H1 (cell line): ENCODE measurements around the gene GCK. TPM values are rescaled to one million over a fixed set of nuclear protein-coding genes. Genes with fewer than 3 reads are reported as not detected.

Experiments used
- GTF2F1 ChIP-seq: IDR thresholded peaks from 2 replicates; pipeline ENCODE4 v1.6.1; 2012; ENCODE audit warnings: low read depth, low read length, improper control_type of control experiment, borderline replicate concordance
- HDAC6 ChIP-seq: IDR thresholded peaks from one replicate; pipeline ENCODE4 v1.7.1; 2012; ENCODE audit warnings: low read depth, mild to moderate bottlenecking, inconsistent platforms, low read length, moderate library complexity
- JUN ChIP-seq: IDR thresholded peaks from 2 replicates; pipeline ENCODE4 v1.6.1; 2011; ENCODE audit warnings: low read depth, mild to moderate bottlenecking, improper control_type of control experiment, low read length
- KDM1A ChIP-seq: fragments of 200-600, 300-600 bp; sonication (generic); IDR thresholded peaks from 2 replicates; pipeline ENCODE4 v1.7.1; 2016; ENCODE audit warnings: mild to moderate bottlenecking, low read length, borderline replicate concordance
- POU5F1 ChIP-seq: IDR thresholded peaks from 2 replicates; pipeline ENCODE4 v1.6.1; 2011; ENCODE audit warnings: low read depth, mild to moderate bottlenecking, low read length, moderate library complexity
- SP2 ChIP-seq: IDR thresholded peaks from 2 replicates; pipeline ENCODE4 v1.6.1; 2012; ENCODE audit warnings: mild to moderate bottlenecking, low read length, inconsistent platforms
- polyA plus RNA-seq, 7 experiments: library from polyadenylated mRNA; depleted of rRNA in 3 of 7; stranded (reverse) in 5 of 7; unstranded in 2 of 7; fragments of >200 nt in 5 of 7; fragments of 200-250 nt in 2 of 7; gene quantifications; 1 replicate in 5 of 7; 2 replicates in 1 of 7; 4 replicates in 1 of 7; pipeline versions ENCODE4 v1.2.1 to v1.2.3, GENCODE V29; 2011 to 2013; ENCODE audit warnings: missing spikeins in 2 of 7, mixed read lengths in 2 of 7
- total RNA-seq: library from RNA; stranded (reverse); fragmentation: NEBNext Ultra II Directional; extraction: Animal tissue kit (Norgen Biotek cat#: 25700); gene quantifications from 2 replicates; pipeline ENCODE4 v1.2.1, GENCODE V29; 2021
- TF ChIP-seq, protein P1 (sequence below): fragments of 300-600 bp; sonication (generic); IDR thresholded peaks from 2 replicates; pipeline ENCODE4 v1.7.1; 2012; ENCODE audit warnings: low read length, moderate library complexity, mild to moderate bottlenecking, inconsistent platforms; ENCODE audit not compliant: insufficient replicate concordance

GCK gene
- total and polyA plus RNA-seq, 2 of the 8 experiments (the other 6 are each of a cell fraction or from before 2014, with no cell fraction given): 2.4 to 4.9 TPM

DNA sequence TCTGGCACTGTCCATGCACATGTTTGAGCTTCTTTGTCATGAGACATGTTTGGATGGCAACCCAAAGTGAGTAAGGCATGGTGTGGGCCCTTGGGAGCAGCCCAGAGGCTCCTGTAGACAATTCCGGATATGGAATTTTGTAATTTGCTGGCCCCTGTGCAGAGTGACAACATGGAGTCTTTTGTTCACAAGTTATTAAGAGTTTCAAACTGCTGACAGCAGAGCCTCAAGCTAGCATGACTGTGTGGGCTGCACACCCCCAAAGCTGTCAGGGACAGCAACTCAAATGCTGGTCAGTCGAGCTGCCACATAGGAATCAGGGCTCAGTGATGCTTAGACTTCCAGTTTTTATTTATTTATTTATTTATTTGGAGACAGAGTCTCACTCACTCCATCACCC is 41.1 kb downstream of the GCK start (continued):
- TF ChIP-seq, protein P1, sequence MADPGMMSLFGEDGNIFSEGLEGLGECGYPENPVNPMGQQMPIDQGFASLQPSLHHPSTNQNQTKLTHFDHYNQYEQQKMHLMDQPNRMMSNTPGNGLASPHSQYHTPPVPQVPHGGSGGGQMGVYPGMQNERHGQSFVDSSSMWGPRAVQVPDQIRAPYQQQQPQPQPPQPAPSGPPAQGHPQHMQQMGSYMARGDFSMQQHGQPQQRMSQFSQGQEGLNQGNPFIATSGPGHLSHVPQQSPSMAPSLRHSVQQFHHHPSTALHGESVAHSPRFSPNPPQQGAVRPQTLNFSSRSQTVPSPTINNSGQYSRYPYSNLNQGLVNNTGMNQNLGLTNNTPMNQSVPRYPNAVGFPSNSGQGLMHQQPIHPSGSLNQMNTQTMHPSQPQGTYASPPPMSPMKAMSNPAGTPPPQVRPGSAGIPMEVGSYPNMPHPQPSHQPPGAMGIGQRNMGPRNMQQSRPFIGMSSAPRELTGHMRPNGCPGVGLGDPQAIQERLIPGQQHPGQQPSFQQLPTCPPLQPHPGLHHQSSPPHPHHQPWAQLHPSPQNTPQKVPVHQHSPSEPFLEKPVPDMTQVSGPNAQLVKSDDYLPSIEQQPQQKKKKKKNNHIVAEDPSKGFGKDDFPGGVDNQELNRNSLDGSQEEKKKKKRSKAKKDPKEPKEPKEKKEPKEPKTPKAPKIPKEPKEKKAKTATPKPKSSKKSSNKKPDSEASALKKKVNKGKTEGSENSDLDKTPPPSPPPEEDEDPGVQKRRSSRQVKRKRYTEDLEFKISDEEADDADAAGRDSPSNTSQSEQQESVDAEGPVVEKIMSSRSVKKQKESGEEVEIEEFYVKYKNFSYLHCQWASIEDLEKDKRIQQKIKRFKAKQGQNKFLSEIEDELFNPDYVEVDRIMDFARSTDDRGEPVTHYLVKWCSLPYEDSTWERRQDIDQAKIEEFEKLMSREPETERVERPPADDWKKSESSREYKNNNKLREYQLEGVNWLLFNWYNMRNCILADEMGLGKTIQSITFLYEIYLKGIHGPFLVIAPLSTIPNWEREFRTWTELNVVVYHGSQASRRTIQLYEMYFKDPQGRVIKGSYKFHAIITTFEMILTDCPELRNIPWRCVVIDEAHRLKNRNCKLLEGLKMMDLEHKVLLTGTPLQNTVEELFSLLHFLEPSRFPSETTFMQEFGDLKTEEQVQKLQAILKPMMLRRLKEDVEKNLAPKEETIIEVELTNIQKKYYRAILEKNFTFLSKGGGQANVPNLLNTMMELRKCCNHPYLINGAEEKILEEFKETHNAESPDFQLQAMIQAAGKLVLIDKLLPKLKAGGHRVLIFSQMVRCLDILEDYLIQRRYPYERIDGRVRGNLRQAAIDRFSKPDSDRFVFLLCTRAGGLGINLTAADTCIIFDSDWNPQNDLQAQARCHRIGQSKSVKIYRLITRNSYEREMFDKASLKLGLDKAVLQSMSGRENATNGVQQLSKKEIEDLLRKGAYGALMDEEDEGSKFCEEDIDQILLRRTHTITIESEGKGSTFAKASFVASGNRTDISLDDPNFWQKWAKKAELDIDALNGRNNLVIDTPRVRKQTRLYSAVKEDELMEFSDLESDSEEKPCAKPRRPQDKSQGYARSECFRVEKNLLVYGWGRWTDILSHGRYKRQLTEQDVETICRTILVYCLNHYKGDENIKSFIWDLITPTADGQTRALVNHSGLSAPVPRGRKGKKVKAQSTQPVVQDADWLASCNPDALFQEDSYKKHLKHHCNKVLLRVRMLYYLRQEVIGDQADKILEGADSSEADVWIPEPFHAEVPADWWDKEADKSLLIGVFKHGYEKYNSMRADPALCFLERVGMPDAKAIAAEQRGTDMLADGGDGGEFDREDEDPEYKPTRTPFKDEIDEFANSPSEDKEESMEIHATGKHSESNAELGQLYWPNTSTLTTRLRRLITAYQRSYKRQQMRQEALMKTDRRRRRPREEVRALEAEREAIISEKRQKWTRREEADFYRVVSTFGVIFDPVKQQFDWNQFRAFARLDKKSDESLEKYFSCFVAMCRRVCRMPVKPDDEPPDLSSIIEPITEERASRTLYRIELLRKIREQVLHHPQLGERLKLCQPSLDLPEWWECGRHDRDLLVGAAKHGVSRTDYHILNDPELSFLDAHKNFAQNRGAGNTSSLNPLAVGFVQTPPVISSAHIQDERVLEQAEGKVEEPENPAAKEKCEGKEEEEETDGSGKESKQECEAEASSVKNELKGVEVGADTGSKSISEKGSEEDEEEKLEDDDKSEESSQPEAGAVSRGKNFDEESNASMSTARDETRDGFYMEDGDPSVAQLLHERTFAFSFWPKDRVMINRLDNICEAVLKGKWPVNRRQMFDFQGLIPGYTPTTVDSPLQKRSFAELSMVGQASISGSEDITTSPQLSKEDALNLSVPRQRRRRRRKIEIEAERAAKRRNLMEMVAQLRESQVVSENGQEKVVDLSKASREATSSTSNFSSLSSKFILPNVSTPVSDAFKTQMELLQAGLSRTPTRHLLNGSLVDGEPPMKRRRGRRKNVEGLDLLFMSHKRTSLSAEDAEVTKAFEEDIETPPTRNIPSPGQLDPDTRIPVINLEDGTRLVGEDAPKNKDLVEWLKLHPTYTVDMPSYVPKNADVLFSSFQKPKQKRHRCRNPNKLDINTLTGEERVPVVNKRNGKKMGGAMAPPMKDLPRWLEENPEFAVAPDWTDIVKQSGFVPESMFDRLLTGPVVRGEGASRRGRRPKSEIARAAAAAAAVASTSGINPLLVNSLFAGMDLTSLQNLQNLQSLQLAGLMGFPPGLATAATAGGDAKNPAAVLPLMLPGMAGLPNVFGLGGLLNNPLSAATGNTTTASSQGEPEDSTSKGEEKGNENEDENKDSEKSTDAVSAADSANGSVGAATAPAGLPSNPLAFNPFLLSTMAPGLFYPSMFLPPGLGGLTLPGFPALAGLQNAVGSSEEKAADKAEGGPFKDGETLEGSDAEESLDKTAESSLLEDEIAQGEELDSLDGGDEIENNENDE: no peak
- TF ChIP-seq SP2: no peak
- no peak for TF ChIP-seq JUN
- no peak for TF ChIP-seq KDM1A
- TF ChIP-seq POU5F1: no peak
- no peak for TF ChIP-seq GTF2F1
- TF ChIP-seq HDAC6: no peak
